K562 (cell line): Measurements from ENCODE around the gene NRG3.

Source experiments
- ELF4 ChIP-seq: fragments of 450-650 bp; formaldehyde crosslinking; IDR thresholded peaks from 2 replicates; pipeline ENCODE4 v1.4.0; 2022; ENCODE audit warnings: missing genetic modification characterization
- MED1 ChIP-seq: sonication (generic); formaldehyde crosslinking; IDR thresholded peaks from 2 replicates; pipeline ENCODE4 v1.8.1; 2023; ENCODE audit warnings: missing genetic modification reagents, borderline replicate concordance

GRCh38 chr10:82821043-82821442, 946.0 kb downstream of the NRG3 start:
- TF ChIP-seq ELF4 (CRISPR knock-in tag) (no peak), MED1 (CRISPR knock-in tag) (no peak)
